ENCODE results near the gene RBM4.

DNA sequence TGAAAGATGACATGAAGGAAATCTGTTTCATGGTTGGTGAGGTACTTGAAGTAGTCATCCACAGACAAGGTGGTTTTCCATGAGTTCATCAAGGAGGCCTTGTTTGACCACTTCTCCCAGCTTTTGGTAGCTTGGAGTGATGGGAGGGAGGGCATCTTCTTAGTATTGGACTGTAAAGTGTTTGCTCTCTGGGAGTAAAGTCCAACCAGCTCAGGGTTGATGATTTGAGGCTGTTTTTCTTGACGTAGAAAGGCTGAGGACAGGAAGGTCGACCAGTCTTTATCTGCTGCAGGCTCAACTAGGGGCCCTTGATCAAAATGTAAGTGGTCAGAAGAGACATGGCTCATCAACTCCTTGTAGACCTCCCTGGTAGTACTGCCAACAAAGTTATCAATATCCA is 47.3 kb upstream of the RBM4 start:
- TF ChIP-seq, protein P1, sequence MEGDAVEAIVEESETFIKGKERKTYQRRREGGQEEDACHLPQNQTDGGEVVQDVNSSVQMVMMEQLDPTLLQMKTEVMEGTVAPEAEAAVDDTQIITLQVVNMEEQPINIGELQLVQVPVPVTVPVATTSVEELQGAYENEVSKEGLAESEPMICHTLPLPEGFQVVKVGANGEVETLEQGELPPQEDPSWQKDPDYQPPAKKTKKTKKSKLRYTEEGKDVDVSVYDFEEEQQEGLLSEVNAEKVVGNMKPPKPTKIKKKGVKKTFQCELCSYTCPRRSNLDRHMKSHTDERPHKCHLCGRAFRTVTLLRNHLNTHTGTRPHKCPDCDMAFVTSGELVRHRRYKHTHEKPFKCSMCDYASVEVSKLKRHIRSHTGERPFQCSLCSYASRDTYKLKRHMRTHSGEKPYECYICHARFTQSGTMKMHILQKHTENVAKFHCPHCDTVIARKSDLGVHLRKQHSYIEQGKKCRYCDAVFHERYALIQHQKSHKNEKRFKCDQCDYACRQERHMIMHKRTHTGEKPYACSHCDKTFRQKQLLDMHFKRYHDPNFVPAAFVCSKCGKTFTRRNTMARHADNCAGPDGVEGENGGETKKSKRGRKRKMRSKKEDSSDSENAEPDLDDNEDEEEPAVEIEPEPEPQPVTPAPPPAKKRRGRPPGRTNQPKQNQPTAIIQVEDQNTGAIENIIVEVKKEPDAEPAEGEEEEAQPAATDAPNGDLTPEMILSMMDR (IDR thresholded peaks at IDR 0.05), result no peak
- TF ChIP-seq POLR2AphosphoS5 (IDR thresholded peaks at IDR 0.05), result no peak

All from transverse colon (tissue), 4 donors.